NB4 (cell line): ENCODE data around the gene TEPSIN.

ENCODE experiments used
- DNase-seq: peaks from one replicate; pipeline ENCODE4 v3.0.0; 2010; ENCODE audit warnings: low read depth
- H3K4me3 ChIP-seq: one replicate; pipeline ENCODE4 v1.5.1; 2011; ENCODE audit warnings: mild to moderate bottlenecking, low read depth, low read length, moderate library complexity
- CTCF ChIP-seq: IDR thresholded peaks from one replicate; pipeline ENCODE4 v1.5.1; 2012; ENCODE audit warnings: low read depth, low read length
- MAX ChIP-seq: IDR thresholded peaks from 2 replicates; pipeline ENCODE4 v1.6.1; 2011; ENCODE audit warnings: low read depth, low read length
- MYC ChIP-seq: IDR thresholded peaks from 2 replicates; pipeline ENCODE4 v1.6.1; 2011; ENCODE audit warnings: low read depth, low read length
- POLR2A ChIP-seq: IDR thresholded peaks from 2 replicates; pipeline ENCODE4 v1.6.1; 2011; ENCODE audit warnings: mild to moderate bottlenecking; ENCODE audit not compliant: insufficient read length; ENCODE audit errors: extremely low read depth

TEPSIN gene

GRCh38 chr17:81252987-81253329 lies 14.1 kb upstream of the TEPSIN start:
- H3K4me3 ChIP-seq: no peak overlapping the region
- no peak for DNase-seq
- TF ChIP-seq MYC: no peak
- TF ChIP-seq MAX: no peak

- H3K4me3 ChIP-seq: no peak overlapping the region
- no peak for TF ChIP-seq CTCF
- no peak for TF ChIP-seq POLR2A
- TF ChIP-seq MYC: no peak
- no peak for DNase-seq
These were observed 13.6 kb upstream of the TEPSIN start for GRCh38 chr17:81252326-81252986.

- TF ChIP-seq CTCF (no peak), POLR2A (no peak), MYC (no peak), MAX (no peak)
- H3K4me3 ChIP-seq: no peak overlapping the region
- no peak for DNase-seq
These were observed 12.9 kb upstream of the TEPSIN start for GRCh38 chr17:81251709-81252301.

- DNase-seq: no peak
- no peak for TF ChIP-seq MYC
- no peak for TF ChIP-seq POLR2A
- no peak for TF ChIP-seq CTCF
- no peak for TF ChIP-seq MAX
- no peak overlapping the region for H3K4me3 ChIP-seq
These were observed 12.3 kb upstream of the TEPSIN start for GRCh38 chr17:81251094-81251708.

GRCh38 chr17:81250286-81251093 lies 11.6 kb upstream of the TEPSIN start:
- TF ChIP-seq POLR2A: no peak
- no peak for TF ChIP-seq CTCF
- no peak for TF ChIP-seq MYC
- TF ChIP-seq MAX: no peak
- DNase-seq: no peak

More at GRCh38 chr17:81250286-81251093, 11.6 kb upstream of the TEPSIN start:
- H3K4me3 ChIP-seq: no peak overlapping the region
